Stomach smooth muscle (tissue), 2 donors: ENCODE data around the gene SNRNP25.
"Not testable (repeated sequence)": the region's sequence is repeated elsewhere in the genome, so short reads cannot be mapped to it uniquely, and the experiment has no call there.

Source experiments
- H3K27ac ChIP-seq: one replicate; pipeline ENCODE4 v1.7.0; 2013; ENCODE audit warnings: mild to moderate bottlenecking, low read length, inconsistent platforms
- H3K27me3 ChIP-seq, 2 donors: one replicate each; pipeline ENCODE4 v1.7.0; 2013; ENCODE audit warnings: low read length in 2 of 2; ENCODE audit not compliant: insufficient read depth in 2 of 2, control insufficient read depth in 1 of 2
- H3K36me3 ChIP-seq, 2 donors: one replicate each; pipeline ENCODE4 v1.7.0; 2013; ENCODE audit warnings: low read length in 2 of 2; ENCODE audit not compliant: control insufficient read depth in 2 of 2, insufficient read depth in 2 of 2
- H3K4me1 ChIP-seq: one replicate; pipeline ENCODE4 v1.7.0; 2013; ENCODE audit warnings: low read length; ENCODE audit not compliant: control insufficient read depth, insufficient read depth
- H3K4me3 ChIP-seq, 2 donors: one replicate each; pipeline ENCODE4 v1.7.0; 2013; ENCODE audit warnings: low read length in 2 of 2
- H3K9ac ChIP-seq, 2 donors: one replicate each; pipeline ENCODE4 v1.7.0; 2013; ENCODE audit warnings: low read length in 2 of 2, mild to moderate bottlenecking in 1 of 2
- H3K9me3 ChIP-seq, 2 donors: one replicate each; pipeline ENCODE4 v1.7.0; 2013; ENCODE audit warnings: low read length in 2 of 2; ENCODE audit not compliant: control insufficient read depth in 2 of 2
- donor health status: healthy.
- donor health status: Pancreatic carcinoma.

The SNRNP25 gene

DNA sequence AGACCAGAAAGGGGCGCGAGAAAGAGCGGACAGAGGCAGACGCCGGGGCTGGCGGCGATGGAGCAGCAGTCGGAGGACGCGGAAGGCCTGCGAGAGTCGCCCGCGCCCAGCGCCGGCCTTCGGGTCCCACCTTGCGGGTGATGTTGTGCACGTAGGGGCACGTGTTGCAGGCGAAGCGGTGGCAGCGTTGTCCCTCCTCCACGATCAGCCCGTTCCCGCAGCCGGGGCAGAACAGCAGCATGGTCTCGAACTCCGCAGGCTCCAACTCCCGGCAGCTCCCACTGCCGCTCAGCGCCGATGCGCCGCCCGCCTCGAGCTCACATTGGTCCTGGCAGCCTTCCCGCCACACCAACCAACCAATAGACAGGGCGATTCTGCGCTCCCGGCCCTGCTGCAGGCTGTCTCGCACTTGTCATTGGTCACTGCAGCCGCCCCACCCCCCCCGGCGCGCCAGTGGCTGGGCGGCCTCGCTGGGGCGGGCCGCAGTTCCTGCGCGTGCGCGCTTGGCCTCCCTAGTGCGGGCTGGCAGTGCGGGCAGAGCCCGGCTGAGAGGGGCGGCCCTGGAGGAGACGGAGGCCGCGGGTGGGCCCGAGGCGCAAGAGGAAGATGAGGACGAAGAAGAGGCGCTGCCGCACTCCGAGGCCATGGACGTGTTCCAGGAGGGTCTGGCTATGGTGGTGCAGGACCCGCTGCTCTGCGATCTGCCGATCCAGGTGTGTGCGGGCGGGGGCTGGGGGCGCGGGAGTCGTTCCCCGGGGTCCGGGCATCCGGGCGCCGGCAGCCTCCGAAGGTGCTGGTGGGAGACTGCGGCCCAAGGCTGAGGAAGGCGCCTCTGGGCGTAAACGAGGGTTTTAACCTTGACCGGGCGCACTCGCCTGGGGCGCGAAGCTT lies at the start of gene SNRNP25, which contains the start of gene POLR3K:
Gene SNRNP25, plus strand, starts transcription at position 483 of the 891 bp plus-strand sequence. Its CDS starts 189 bp downstream, at position 672.
Gene POLR3K, minus strand, starts transcription at position 263 of the 891 bp plus-strand sequence. Its CDS starts 22 bp downstream, at position 241.
- peaks cover 15 to 28% of the 10 kb centered on the region in 2 donors for H3K36me3 ChIP-seq
- H3K4me1 ChIP-seq: peaks cover 15% of the 10 kb centered on the region

DNA sequence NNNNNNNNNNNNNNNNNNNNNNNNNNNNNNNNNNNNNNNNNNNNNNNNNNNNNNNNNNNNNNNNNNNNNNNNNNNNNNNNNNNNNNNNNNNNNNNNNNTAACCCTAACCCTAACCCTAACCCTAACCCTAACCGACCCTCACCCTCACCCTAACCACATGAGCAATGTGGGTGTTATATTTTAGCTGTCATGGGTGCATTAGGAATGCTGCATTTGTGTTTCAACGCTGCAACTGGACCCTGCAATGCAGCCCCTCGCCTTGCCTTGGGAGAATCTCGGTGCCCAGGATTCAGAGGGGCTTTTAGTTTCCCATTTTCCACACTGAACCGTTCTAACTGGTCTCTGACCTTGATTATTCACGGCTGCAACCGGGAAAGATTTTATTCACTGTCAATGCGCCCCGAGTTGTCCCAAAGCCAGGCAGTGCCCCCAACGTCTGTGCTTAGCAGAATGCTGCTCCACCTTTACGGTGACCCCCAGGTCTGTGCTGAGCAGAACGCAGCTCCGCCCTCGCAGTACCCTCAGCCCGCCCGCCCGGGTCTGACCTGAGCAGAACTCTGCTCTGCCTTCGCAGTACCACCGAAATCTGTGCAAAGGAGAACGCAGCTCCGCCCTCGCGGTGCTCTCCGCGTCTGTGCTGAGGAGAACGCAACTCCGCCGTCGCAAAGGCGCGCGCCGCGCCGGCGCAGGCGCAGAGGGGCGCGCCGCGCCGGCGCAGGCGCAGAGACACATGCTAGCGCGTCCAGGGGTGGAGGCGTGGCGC lies 43.5 kb upstream of the SNRNP25 start:
- Histone ChIP-seq H3K4me1 (no peaks in the 10 kb centered on the region), H3K27ac (no peak overlapping the region), H3K9ac (no peak overlapping the region), H3K9me3 (no peaks in the 10 kb centered on the region), H3K36me3 (no peaks in the 10 kb centered on the region), H3K27me3 (no peaks in the 10 kb centered on the region), H3K4me3 (peak overlapping the region in 1 of 2 donors; percentile 35)

More for the DNA sequence above, at the start of gene SNRNP25, which contains the start of gene POLR3K:
- Histone ChIP-seq H3K9ac (peak within 1 kb of the TSS; percentile 76), H3K9me3 (no peaks in the 10 kb centered on the region), H3K27me3 (no peaks in the 10 kb centered on the region), H3K27ac (peak within 1 kb of the TSS; percentile 37), H3K4me3 (peak within 1 kb of the TSS; percentile 62 to 91)

DNA sequence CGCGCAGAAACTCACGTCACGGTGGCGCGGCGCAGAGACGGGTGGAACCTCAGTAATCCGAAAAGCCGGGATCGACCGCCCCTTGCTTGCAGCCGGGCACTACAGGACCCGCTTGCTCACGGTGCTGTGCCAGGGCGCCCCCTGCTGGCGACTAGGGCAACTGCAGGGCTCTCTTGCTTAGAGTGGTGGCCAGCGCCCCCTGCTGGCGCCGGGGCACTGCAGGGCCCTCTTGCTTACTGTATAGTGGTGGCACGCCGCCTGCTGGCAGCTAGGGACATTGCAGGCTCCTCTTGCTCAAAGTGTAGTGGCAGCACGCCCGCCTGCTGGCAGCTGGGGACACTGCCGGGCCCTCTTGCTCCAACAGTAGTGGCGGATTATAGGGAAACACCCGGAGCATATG lies 42.9 kb upstream of the SNRNP25 start:
- not testable (repeated sequence) for H3K36me3 ChIP-seq, H3K9ac ChIP-seq, H3K9me3 ChIP-seq, H3K4me3 ChIP-seq, H3K4me1 ChIP-seq, H3K27ac ChIP-seq, H3K27me3 ChIP-seq

DNA sequence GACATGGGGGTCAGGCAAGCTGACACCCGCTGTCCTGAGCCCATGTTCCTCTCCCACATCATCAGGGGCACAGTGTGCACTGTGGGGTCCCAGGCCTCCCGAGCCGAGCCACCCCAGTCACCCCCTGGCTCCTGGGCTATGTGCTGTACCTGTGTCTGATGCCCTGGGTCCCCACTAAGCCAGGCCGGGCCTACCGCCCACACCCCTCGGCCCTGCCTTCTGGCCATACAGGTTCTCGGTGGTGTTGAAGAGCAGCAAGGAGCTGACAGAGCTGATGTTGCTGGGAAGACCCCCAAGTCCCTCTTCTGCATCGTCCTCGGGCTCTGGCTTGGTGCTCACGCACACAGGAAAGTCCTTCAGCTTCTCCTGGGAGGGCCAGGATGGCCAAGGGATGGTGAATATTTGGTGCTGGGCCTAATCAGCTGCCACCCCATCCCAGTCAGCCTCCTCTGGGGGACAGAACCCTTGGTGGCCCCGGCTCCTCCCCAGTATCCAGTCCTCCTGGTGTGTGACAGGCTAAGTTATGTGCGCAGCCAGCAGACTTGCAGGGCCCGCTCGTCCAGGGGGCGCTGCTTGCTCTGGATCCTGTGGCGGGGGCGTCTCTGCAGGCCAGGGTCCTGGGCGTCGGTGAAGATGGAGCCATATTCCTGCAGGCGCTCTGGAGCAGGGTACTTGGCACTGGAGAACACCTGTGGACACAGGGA lies 36.4 kb upstream of the SNRNP25 start:
- H3K4me3 ChIP-seq, H3K4me1 ChIP-seq, H3K27ac ChIP-seq, H3K9me3 ChIP-seq, H3K27me3 ChIP-seq, H3K36me3 ChIP-seq, H3K9ac ChIP-seq: not testable (repeated sequence)

DNA sequence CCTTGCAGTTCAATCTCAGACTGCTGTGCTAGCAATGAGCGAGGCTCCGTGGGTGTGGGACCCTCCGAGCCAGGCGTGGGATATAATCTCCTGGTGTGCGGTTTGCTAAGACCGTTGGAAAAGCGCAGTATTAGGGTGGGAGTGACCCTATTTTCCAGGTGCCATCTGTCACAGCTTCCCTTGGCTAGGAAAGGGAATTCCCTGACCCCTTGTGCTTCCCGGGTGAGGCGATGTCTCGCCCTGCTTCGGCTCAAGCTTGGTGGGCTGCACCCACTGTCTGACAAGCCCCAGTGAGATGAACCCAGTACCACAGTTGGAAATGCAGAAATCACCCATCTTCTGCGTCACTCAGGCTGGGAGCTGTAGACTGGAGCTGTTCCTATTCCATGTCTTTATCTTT lies 32.7 kb upstream of the SNRNP25 start:
- not testable (repeated sequence) for H3K9me3 ChIP-seq, H3K4me3 ChIP-seq, H3K36me3 ChIP-seq, H3K27me3 ChIP-seq, H3K9ac ChIP-seq, H3K27ac ChIP-seq, H3K4me1 ChIP-seq

DNA sequence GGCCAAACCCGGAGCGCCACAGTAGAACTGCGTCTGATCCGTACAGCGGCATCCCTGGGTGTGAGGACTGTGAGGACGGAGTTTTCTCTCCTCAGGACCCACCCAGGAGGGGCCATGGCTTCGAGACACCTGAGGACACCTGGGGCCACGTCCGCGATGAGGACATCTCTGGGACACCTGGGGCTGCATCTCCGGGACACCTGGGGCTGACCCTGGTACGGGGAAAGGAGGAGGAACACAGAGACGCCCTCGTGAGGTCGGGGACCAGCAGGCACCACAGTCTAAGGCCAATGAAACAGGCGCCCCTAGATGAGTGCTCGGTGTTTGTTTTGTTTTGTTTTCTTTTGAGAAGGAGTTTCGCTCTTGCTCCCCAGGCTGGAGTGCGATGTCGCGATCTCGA lies 29.5 kb upstream of the SNRNP25 start:
- H3K9ac ChIP-seq, H3K36me3 ChIP-seq, H3K27ac ChIP-seq, H3K27me3 ChIP-seq, H3K4me3 ChIP-seq, H3K4me1 ChIP-seq, H3K9me3 ChIP-seq: not testable (repeated sequence)

DNA sequence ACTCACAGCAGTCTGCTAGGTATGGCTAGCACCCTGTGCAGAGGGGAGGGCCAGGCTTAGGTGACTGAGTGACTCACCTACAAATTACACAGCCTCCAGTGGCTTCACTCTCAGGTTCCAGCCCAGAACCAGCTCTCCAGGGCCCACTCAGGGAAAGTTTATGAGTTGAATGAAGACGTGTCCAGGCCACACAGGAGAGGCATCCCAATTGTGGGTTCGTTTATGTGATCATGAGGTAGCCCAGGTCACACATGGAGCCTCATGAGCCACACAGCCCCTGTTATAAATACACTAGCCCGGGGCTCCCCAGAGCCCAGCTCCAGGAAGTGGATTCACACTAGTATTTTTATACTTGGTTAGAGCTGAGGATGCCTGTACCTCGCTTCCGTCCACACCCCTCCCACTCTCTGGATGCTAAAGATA lies 27.7 kb upstream of the SNRNP25 start:
- not testable (repeated sequence) for H3K9ac ChIP-seq, H3K27me3 ChIP-seq, H3K9me3 ChIP-seq, H3K4me3 ChIP-seq, H3K36me3 ChIP-seq, H3K27ac ChIP-seq, H3K4me1 ChIP-seq

DNA sequence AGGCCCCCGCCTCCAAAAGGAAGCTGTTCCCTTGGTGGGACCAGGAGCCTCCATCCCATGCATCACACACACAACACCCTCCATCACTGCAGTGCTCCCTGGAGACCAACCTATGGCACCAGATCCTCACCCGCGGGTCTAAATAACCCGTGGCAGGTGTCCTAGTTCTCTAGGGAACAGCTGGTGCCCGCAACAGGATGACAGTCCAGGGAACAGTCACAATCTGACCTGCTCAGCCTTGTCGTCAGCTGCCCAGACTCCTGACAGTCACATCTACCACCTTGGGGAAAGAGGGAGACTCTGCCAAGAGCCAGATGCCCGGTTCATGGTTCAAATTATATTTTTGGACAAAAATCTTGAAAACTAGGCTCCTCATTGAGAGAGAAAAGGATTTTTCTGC lies 23.0 kb upstream of the SNRNP25 start:
- H3K27ac ChIP-seq, H3K36me3 ChIP-seq, H3K9ac ChIP-seq, H3K27me3 ChIP-seq, H3K9me3 ChIP-seq, H3K4me1 ChIP-seq, H3K4me3 ChIP-seq: not testable (repeated sequence)

DNA sequence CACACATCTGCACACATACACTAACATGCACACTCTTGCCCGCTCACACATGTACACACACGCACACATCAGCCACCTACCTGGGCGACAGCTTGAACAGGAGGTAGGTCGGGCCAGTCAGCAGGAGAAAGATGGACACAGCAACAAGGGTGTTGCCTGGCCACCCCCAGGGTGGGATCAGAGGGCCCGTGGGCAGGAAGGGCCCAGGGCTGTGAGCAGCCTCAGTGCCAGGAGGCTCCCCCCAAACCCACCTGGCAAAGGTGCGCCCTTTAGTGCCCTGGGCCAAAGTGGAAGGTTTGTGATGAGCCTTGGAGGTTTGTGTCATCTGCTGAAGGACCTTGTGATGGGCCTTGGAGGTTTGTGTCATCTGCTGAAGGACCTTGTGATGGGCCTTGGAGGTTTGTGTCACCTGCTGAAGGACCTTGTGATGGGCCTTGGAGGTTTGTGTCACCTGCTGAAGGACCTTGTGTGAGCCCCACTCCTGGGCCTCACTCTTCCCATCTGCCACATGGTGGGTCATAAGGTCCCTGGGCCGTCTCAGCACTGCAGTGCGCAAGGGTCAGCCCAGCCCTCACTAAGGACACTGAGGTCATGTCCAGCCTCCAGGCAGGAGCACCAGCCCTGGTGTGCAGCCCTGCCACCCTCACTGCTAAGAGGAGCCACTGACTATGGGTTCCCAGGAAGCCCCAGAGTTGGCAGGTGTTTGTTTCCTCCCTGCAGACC lies 20.3 kb upstream of the SNRNP25 start:
- not testable (repeated sequence) for H3K36me3 ChIP-seq, H3K9ac ChIP-seq, H3K4me1 ChIP-seq, H3K27ac ChIP-seq, H3K9me3 ChIP-seq, H3K27me3 ChIP-seq, H3K4me3 ChIP-seq
